VCaP (cell line): Measurements from ENCODE around the gene KIF6.

Source experiments
- H3K27ac ChIP-seq: fragments of 450-650 bp; 2 replicates; pipeline ENCODE4 v1.5.1; 2017
- TF ChIP-seq, protein P1 (sequence below): fragments of 450-650 bp; conservative IDR thresholded peaks from 2 replicates; pipeline ENCODE4 v1.5.1; 2017; ENCODE audit warnings: mild to moderate bottlenecking, moderate library complexity

KIF6 gene

DNA sequence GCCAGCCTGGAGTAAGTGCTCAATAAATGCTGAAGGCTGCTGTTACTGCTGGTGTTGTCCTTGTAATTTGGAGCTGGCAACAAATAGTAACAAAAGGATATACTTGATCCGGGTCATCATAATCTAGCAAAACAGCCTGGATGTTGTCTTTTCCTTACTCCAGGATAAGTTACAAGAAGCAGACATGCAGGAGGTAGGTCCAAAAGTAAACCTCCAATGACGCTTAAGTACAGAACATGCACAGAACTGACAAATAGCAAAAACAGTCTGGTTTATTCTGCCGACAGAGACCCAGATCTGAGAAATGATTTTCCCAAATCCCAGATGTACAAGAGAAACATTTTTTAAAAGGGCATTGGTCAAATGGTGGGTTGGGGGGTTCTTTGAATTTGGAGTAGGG is 309.7 kb downstream of the KIF6 start:
- TF ChIP-seq, protein P1, sequence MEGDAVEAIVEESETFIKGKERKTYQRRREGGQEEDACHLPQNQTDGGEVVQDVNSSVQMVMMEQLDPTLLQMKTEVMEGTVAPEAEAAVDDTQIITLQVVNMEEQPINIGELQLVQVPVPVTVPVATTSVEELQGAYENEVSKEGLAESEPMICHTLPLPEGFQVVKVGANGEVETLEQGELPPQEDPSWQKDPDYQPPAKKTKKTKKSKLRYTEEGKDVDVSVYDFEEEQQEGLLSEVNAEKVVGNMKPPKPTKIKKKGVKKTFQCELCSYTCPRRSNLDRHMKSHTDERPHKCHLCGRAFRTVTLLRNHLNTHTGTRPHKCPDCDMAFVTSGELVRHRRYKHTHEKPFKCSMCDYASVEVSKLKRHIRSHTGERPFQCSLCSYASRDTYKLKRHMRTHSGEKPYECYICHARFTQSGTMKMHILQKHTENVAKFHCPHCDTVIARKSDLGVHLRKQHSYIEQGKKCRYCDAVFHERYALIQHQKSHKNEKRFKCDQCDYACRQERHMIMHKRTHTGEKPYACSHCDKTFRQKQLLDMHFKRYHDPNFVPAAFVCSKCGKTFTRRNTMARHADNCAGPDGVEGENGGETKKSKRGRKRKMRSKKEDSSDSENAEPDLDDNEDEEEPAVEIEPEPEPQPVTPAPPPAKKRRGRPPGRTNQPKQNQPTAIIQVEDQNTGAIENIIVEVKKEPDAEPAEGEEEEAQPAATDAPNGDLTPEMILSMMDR, result no peak
- no peak overlapping the region for H3K27ac ChIP-seq

DNA sequence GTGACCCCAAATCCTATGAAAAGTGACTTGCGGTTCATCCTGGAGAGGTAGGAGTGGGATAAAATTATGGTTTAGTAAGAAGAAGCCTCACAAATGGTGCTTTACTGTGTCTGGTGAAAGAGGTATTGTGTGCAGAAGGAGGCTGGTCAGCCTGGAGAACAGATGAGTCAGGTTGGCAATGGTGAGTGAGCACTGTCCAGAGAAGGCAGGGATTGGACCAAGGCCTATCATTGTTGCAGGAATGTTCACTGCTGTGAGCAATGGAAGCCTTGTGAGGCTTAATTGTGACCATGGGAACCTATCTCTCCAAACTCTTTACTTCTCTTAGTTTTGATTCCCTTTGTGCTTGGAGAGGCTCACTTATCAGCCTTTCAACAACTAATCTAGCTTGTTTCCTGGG is 313.7 kb downstream of the KIF6 start:
- TF ChIP-seq, protein P1, result no peak
- H3K27ac ChIP-seq, result no peak overlapping the region

DNA sequence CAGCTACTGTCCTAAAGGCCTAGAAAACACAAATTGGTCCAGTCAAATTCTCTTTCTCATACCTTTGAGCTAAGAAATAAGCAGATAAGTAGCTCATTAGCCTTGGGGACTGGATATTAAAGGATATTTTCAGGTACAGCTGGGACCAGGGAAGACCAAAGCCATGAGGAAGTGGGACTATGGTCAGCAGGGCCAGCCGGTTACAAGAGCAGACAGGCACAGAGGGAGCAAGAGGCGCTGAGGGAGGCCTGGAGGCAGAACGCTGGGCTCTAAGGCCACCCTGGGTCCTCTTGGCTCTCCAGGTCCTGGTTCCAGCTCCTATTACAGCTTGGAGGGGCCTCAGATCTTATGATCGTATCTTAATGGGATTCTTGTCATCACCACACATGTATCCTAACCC is 314.2 kb downstream of the KIF6 start:
- TF ChIP-seq, protein P1, result no peak
- no peak overlapping the region for H3K27ac ChIP-seq

DNA sequence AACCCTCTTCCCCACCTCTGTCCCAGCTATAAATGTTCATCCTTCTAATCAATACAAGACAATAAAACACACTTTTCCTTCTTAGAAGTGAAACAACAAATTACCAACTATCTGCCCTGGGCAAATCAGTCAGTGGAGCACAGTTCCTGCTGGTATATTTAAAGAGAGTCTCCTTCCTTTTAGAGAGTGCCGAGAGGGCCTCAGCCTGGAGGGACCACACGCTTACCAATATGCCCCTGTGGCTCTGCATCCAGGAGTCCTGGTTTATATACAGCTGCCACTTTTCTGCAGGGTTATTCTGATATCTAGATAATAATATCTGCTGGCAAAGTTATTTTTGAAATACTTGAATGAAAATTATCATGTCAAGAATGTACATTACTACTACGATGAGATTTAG is 315.3 kb downstream of the KIF6 start:
- no peak overlapping the region for H3K27ac ChIP-seq
- TF ChIP-seq, protein P1, result no peak

DNA sequence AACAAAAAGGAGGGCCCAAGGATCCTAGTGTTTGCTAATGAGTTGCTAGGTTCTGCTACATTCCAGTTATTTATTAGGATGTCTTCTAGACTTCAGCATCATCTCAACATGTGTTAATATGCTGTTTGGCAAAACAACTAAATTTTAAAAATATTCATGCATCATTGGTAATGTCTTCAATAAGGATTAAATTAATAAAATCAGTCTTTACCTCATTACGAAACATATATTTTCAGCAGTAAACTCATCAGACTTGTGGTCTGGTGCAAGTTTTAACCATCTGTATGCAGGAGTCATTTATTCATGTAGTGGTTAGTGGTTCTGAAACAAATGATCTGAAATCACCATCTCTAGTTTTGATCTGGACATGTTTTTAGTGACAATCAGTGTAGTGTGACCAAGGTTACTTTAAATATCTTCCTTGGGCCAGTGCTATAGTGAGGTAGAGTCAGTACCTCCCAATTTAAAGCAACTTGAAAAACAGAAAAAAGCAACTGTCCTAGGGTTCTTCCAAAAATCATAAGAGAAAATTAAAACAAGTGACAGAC is 317.7 kb downstream of the KIF6 start:
- TF ChIP-seq, protein P1, result no peak
- no peak overlapping the region for H3K27ac ChIP-seq

DNA sequence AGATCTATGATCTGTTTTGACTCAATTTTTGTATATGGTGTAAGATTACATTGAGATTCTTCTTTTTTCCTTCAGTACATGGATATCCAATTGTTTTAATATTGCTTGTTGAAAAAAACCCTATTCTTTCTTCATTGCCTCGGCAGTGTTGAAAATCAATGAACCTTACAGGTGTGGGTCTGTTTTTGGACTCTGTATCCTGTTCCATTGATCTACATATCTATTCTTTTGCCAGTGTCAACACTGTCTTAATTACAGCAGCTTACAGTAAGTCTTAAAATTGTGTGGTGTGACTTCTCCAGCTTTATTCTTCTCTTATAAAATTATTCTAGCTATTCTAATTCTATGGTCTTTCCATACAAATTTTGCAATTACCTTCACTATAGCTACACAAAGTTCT is 320.9 kb downstream of the KIF6 start:
- no peak overlapping the region for H3K27ac ChIP-seq
- TF ChIP-seq, protein P1, result no peak

DNA sequence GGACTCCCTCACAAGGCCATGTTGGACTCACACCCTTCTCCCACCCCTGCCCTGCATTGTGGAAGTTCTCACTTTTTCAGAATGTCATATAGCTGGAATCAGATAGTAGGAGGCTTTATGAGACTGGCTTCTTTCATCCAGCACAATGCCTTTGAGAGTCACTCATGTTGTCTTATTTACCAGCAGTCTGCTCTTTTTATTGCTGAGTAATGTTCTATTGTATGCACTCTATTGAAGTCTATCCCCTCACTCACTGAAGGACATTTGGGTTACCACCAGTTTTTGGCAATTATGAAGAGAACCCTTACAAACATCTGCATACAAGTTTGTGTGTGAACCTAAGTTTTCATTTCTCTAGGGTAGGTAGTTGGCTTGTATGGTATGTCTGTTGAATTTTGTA is 321.9 kb downstream of the KIF6 start:
- H3K27ac ChIP-seq, result no peak overlapping the region
- TF ChIP-seq, protein P1, result no peak
